Natural killer cell (primary cell): Measurements from ENCODE around the gene ZBTB46. TPM values are rescaled to one million over a fixed set of nuclear protein-coding genes. Genes with fewer than 3 reads are reported as not detected.

Experiments
- ATAC-seq, 3 donors: fragments of 150-1000 bp in 2 of 3; fragments of 200-7000 bp in 1 of 3; cut with Tn5 transposase; 1 replicate in 1 of 3; 2 replicates in 2 of 3; pipeline ENCODE4 v1.10.0; 2021; ENCODE audit warnings: mild to moderate bottlenecking in 2 of 3, moderate library complexity in 2 of 3
- DNase-seq, 2 donors: peaks; one replicate each; pipeline versions ENCODE4 v3.0.0 to v3.0.0-alpha.2; 2013 to 2021; ENCODE audit warnings: mixed read lengths in 1 of 2
- H3K27ac ChIP-seq: one replicate; pipeline ENCODE4 v1.5.1; 2013; ENCODE audit warnings: mild to moderate bottlenecking, low read length
- H3K27me3 ChIP-seq: one replicate; pipeline ENCODE4 v1.6.1; 2013; ENCODE audit warnings: low read length; ENCODE audit not compliant: control insufficient read depth, insufficient read depth
- H3K36me3 ChIP-seq: one replicate; pipeline ENCODE4 v1.6.1; 2013; ENCODE audit warnings: low read length; ENCODE audit not compliant: control insufficient read depth, insufficient read depth
- H3K4me1 ChIP-seq: one replicate; pipeline ENCODE4 v1.6.1; 2013; ENCODE audit warnings: low read length; ENCODE audit not compliant: control insufficient read depth, insufficient read depth
- H3K4me3 ChIP-seq: one replicate; pipeline ENCODE4 v1.5.1; 2013; ENCODE audit warnings: low read length
- H3K9me3 ChIP-seq: one replicate; pipeline ENCODE4 v1.6.1; 2013; ENCODE audit warnings: low read length; ENCODE audit not compliant: control insufficient read depth, insufficient read depth
- H3K27ac Mint-ChIP-seq, 2 donors: one replicate each; pipeline ENCODE4 v1.8.0; 2022; ENCODE audit warnings: mild to moderate bottlenecking in 2 of 2, mixed read lengths in 2 of 2, moderate library complexity in 1 of 2
- H3K27me3 Mint-ChIP-seq, 2 donors: one replicate each; pipeline ENCODE4 v1.8.0; 2022; ENCODE audit warnings: low read depth in 2 of 2, mixed read lengths in 2 of 2
- H3K36me3 Mint-ChIP-seq: one replicate; pipeline ENCODE4 v1.8.0; 2022; ENCODE audit warnings: mixed read lengths
- H3K4me1 Mint-ChIP-seq, 2 donors: one replicate each; pipeline ENCODE4 v1.8.0; 2022; ENCODE audit warnings: mixed read lengths in 2 of 2
- H3K4me3 Mint-ChIP-seq: one replicate; pipeline ENCODE4 v1.8.0; 2022; ENCODE audit warnings: mild to moderate bottlenecking, moderate library complexity, mixed read lengths
- H3K9me3 Mint-ChIP-seq, 2 donors: one replicate each; pipeline ENCODE4 v1.8.0; 2022; ENCODE audit warnings: mixed read lengths in 2 of 2
- CTCF ChIP-seq: fragments of 200-600 bp; IDR thresholded peaks from one replicate; pipeline ENCODE4 v1.8.0; 2022; ENCODE audit warnings: antibody characterized with exemption
- WGBS: methylation state at CpG from one replicate; pipeline ENCODE4 v1.1.7; 2013; ENCODE audit warnings: missing lambda C conversion rate; ENCODE audit not compliant: insufficient coverage; 5-methylcytosine and 5-hydroxymethylcytosine counted together
- intact Hi-C: fragments of 100-400 bp; cut with micrococcal nuclease; formaldehyde crosslinking; loops from one replicate; pipeline ENCODE4 v1.14.2; 2022
- total RNA-seq, 4 donors: library from RNA; stranded (reverse); fragments of 120-200 nt in 1 of 4; gene quantifications; one replicate each; pipeline versions ENCODE4 v1.2.3 to v1.2.4, GENCODE V29; 2013 to 2022

ZBTB46 gene
- total RNA-seq, 3 donors from 2014 or later (not counting 1 experiment from before 2014, with no cell fraction given), result 1.1 TPM

- Histone ChIP-seq H3K27me3 (no peaks in the 10 kb centered on the region), H3K4me3 (no peak overlapping the region), H3K36me3 (no peaks in the 10 kb centered on the region), H3K4me1 (no peaks in the 10 kb centered on the region), H3K9me3 (no peaks in the 10 kb centered on the region), H3K27ac (no peak overlapping the region)
- Mint-ChIP-seq H3K27me3 (no peaks in the 10 kb centered on the region), H3K9me3 (no peaks in the 10 kb centered on the region), H3K36me3 (no peaks in the 10 kb centered on the region), H3K27ac (no peak overlapping the region), H3K4me3 (no peak overlapping the region), H3K4me1 (no peaks in the 10 kb centered on the region)
- DNase-seq (no peak), ATAC-seq (no peak)
- WGBS, result 86% methylated on average over 25 of the region's 25 CpGs
- TF ChIP-seq CTCF, result no peak
- intact Hi-C loops, result no loop called here
Observed at GRCh38 chr20:63810730-63811490, 20.2 kb downstream of the ZBTB46 start.

DNA sequence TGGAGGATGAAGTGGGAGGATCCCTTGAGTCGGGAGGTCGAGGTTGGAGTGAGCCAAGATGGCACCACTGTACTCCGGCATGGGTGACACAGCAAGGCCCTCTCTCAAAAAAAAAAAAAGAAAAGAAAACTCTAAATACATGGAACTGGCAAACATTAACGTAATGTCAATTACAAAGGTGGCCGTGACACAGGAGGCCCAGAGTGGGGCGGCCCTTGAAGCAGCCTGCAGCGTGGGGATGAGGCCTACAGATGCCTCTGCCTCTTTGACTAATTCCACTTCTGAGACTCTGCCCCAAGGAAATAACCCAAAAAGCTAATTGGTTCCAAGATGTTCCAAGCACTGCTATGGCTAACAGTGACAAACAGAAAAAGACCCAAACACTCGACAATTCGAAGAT lies 21.2 kb downstream of the ZBTB46 start:
- no peaks in the 10 kb centered on the region for H3K4me1 ChIP-seq
- 94% methylated on average over 9 of the region's 9 CpGs for WGBS
- H3K9me3 ChIP-seq, result no peaks in the 10 kb centered on the region
- no peak for ATAC-seq
- no peaks in the 10 kb centered on the region for H3K36me3 ChIP-seq
- TF ChIP-seq CTCF, result no peak
- H3K27me3 Mint-ChIP-seq, result no peaks in the 10 kb centered on the region
- H3K36me3 Mint-ChIP-seq, result no peaks in the 10 kb centered on the region
- H3K27ac ChIP-seq, result no peak overlapping the region
- H3K9me3 Mint-ChIP-seq, result no peaks in the 10 kb centered on the region
- no peak overlapping the region for H3K4me3 Mint-ChIP-seq
- H3K4me1 Mint-ChIP-seq, result no peaks in the 10 kb centered on the region
- intact Hi-C loops, result no loop called here
- no peak overlapping the region for H3K4me3 ChIP-seq
- DNase-seq, result no peak
- H3K27ac Mint-ChIP-seq, result no peak overlapping the region
- no peaks in the 10 kb centered on the region for H3K27me3 ChIP-seq

DNA sequence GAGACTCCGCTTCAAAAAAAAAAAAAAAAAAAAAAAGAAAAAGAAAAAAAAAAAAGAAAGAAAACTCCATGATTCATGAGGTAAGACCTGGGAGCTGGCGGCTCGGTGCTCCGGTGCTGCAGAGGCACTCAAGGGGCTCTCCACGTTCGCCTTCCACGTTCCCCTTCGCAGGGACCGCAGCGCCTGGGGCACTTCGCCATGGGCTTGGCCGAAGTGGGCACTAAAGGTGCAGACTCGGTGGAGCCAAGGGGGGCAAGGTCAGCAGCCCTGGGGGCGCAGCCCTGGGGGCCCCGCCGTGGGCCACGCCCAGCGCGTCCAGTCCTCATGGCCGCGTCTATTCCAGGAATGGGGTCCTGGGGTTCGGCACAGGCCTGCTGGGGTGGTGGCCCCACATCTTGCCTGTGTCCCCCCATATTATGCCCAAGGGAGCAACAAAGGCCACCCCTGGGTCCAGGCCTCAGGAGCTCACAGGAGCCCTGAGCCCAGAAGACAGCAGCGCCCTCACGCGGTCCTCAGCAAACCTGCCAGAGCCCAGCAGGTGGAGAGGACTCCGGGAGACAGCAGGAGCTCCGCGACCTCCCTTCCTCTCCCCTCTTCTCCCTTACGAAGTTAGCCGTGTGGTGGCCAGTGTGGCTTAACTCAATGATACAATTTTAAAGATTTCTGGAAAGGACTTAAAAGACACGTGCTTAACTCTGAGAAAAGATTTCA lies 21.9 kb downstream of the ZBTB46 start:
- no peaks in the 10 kb centered on the region for H3K9me3 Mint-ChIP-seq
- Histone ChIP-seq H3K4me1 (peaks cover 3% of the 10 kb centered on the region), H3K27ac (no peak overlapping the region), H3K4me3 (no peak overlapping the region), H3K27me3 (no peaks in the 10 kb centered on the region), H3K9me3 (no peaks in the 10 kb centered on the region), H3K36me3 (no peaks in the 10 kb centered on the region)
- no peak overlapping the region for H3K27ac Mint-ChIP-seq
- no peak for TF ChIP-seq CTCF
- intact Hi-C loops, result no loop called here
- DNase-seq (no peak), ATAC-seq (no peak)
- peaks cover 0 to 2% of the 10 kb centered on the region in 2 donors for H3K27me3 Mint-ChIP-seq
- no peak overlapping the region for H3K4me3 Mint-ChIP-seq
- H3K36me3 Mint-ChIP-seq, result no peaks in the 10 kb centered on the region
- 95% methylated on average over 30 of the region's 31 CpGs for WGBS
- H3K4me1 Mint-ChIP-seq, result no peaks in the 10 kb centered on the region
